ENCODE results near the gene PTH1R. TPM values are rescaled to one million over a fixed set of nuclear protein-coding genes. Genes with fewer than 3 reads are reported as not detected.
A peak's percentile ranks its signal among the peaks of the same experiment; 100 is the strongest.

The PTH1R gene
- total RNA-seq, 2 donors from 2014 or later: 0.69 to 0.86 TPM

GRCh38 chr3:46930166-46930944, 52.8 kb downstream of the PTH1R start:
- intact Hi-C loops (cut with DNase I): no loop called here
- peaks cover 64% of the 10 kb centered on the region for H3K4me1 ChIP-seq
- H3K27me3 ChIP-seq: no peaks in the 10 kb centered on the region
- H3K9me3 ChIP-seq: peaks cover 4% of the 10 kb centered on the region
- H3K27ac ChIP-seq: peak overlapping the region; percentile 62
- DNase-seq: no peak
- peak overlapping the region in 1 of 2 donors; percentile 62 for H3K9ac ChIP-seq (ENCODE audit: low read depth in 2 of 2, low read length in 2 of 2)
- peaks cover under 1% of the 10 kb centered on the region for H3K36me3 ChIP-seq
- TF ChIP-seq CTCF (IDR thresholded peaks at IDR 0.05): no peak
- no peak overlapping the region for H3K4me3 ChIP-seq

- no peak overlapping the region for H3K4me3 ChIP-seq
- peaks cover 4% of the 10 kb centered on the region for H3K9me3 ChIP-seq
- H3K27me3 ChIP-seq: no peaks in the 10 kb centered on the region
- intact Hi-C loops (cut with DNase I): no loop called here
- no peak for TF ChIP-seq CTCF (IDR thresholded peaks at IDR 0.05)
- H3K36me3 ChIP-seq: no peaks in the 10 kb centered on the region
- DNase-seq: no peak
- peaks cover 65% of the 10 kb centered on the region for H3K4me1 ChIP-seq
- peak overlapping the region; percentile 62 for H3K27ac ChIP-seq
- peak overlapping the region in 1 of 2 donors; percentile 62 for H3K9ac ChIP-seq (ENCODE audit: low read depth in 2 of 2, low read length in 2 of 2)
These were observed 53.5 kb downstream of the PTH1R start for GRCh38 chr3:46930945-46931403.

GRCh38 chr3:46931631-46932331, 54.3 kb downstream of the PTH1R start:
- TF ChIP-seq CTCF (IDR thresholded peaks at IDR 0.05): no peak
- intact Hi-C loops (cut with DNase I): no loop called here
- Histone ChIP-seq H3K36me3 (no peaks in the 10 kb centered on the region), H3K9ac (ENCODE audit: low read depth in 2 of 2, low read length in 2 of 2) (peak overlapping the region in 1 of 2 donors; percentile 62), H3K9me3 (peaks cover 4% of the 10 kb centered on the region), H3K4me3 (no peak overlapping the region), H3K27ac (peak overlapping the region; percentile 62), H3K27me3 (no peaks in the 10 kb centered on the region), H3K4me1 (peaks cover 60% of the 10 kb centered on the region)
- DNase-seq: peak; percentile 66

- H3K9ac ChIP-seq (ENCODE audit: low read depth in 2 of 2, low read length in 2 of 2): peak overlapping the region; percentile 52 to 62
- peak overlapping the region; percentile 62 for H3K27ac ChIP-seq
- peaks cover 51% of the 10 kb centered on the region for H3K4me1 ChIP-seq
- TF ChIP-seq CTCF (IDR thresholded peaks at IDR 0.05): no peak
- intact Hi-C loops (cut with DNase I): no loop called here
- peaks cover 4% of the 10 kb centered on the region for H3K9me3 ChIP-seq
- H3K27me3 ChIP-seq: no peaks in the 10 kb centered on the region
- no peak for DNase-seq
- H3K4me3 ChIP-seq: no peak overlapping the region
- no peaks in the 10 kb centered on the region for H3K36me3 ChIP-seq
These were observed 55.1 kb downstream of the PTH1R start for GRCh38 chr3:46932455-46933225.

GRCh38 chr3:46933261-46933660, 55.7 kb downstream of the PTH1R start:
- intact Hi-C loops (cut with DNase I): no loop called here
- Histone ChIP-seq H3K27ac (peak overlapping the region; percentile 62), H3K9me3 (peaks cover 4% of the 10 kb centered on the region), H3K4me1 (peaks cover 46% of the 10 kb centered on the region), H3K9ac (ENCODE audit: low read depth in 2 of 2, low read length in 2 of 2) (peak overlapping the region in 1 of 2 donors; percentile 62), H3K27me3 (no peaks in the 10 kb centered on the region), H3K4me3 (no peak overlapping the region), H3K36me3 (no peaks in the 10 kb centered on the region)
- no peak for TF ChIP-seq CTCF (IDR thresholded peaks at IDR 0.05)
- DNase-seq: no peak

Data from colonic mucosa (tissue), 4 donors.